CD8-positive, alpha-beta memory T cell (primary cell): ENCODE results near the gene EEA1. TPM values are rescaled to one million over a fixed set of nuclear protein-coding genes. Genes with fewer than 3 reads are reported as not detected.
A peak's percentile ranks its signal among the peaks of the same experiment; 100 is the strongest.
"Not testable (repeated sequence)": the region's sequence is repeated elsewhere in the genome, so short reads cannot be mapped to it uniquely, and the experiment has no call there.

Experiments
- CTCF ChIA-PET: fragments of 350-600 bp; sonication (Branson Sonifier 250); formaldehyde crosslinking; loops from one replicate; lab custom pipeline; 2021; ENCODE audit warnings: antibody characterized with exemption; lab: Charles Lee
- POLR2A ChIA-PET: fragments of 350-600 bp; sonication (Branson Sonifier 250); formaldehyde crosslinking; loops from one replicate; lab custom pipeline; 2021; ENCODE audit warnings: antibody characterized with exemption; lab: Charles Lee
- DNase-seq, 5 donors: peaks; one replicate each; pipeline versions ENCODE4 v3.0.0 to v3.0.0-alpha.2; 2020 to 2022; ENCODE audit warnings: mixed read lengths in 1 of 5
- H3K27ac ChIP-seq: one replicate; pipeline ENCODE4 v1.7.0; 2013; ENCODE audit warnings: low read depth, mild to moderate bottlenecking, low read length, moderate library complexity
- H3K27me3 ChIP-seq: 2 replicates; pipeline ENCODE4 v1.7.0; 2013; ENCODE audit warnings: low read length, mild to moderate bottlenecking; ENCODE audit not compliant: insufficient read depth, poor library complexity, severe bottlenecking
- H3K36me3 ChIP-seq: 2 replicates; pipeline ENCODE4 v1.7.0; 2013; ENCODE audit warnings: mild to moderate bottlenecking, low read length, moderate library complexity; ENCODE audit not compliant: insufficient read depth
- H3K4me1 ChIP-seq: 2 replicates; pipeline ENCODE4 v1.7.0; 2013; ENCODE audit warnings: mild to moderate bottlenecking, low read length, moderate library complexity; ENCODE audit not compliant: insufficient read depth
- H3K4me3 ChIP-seq: 2 replicates; pipeline ENCODE4 v1.7.0; 2013; ENCODE audit warnings: mild to moderate bottlenecking, low read length
- H3K9me3 ChIP-seq: 2 replicates; pipeline ENCODE4 v1.7.0; 2013; ENCODE audit warnings: mild to moderate bottlenecking, low read length
- H3K27ac Mint-ChIP-seq, 8 donors: one replicate each; pipeline ENCODE4 v1.8.0; 2020 to 2021; ENCODE audit warnings: mixed read lengths in 8 of 8, mild to moderate bottlenecking in 6 of 8, inconsistent platforms in 3 of 8, moderate library complexity in 3 of 8
- H3K27me3 Mint-ChIP-seq, 2 donors: one replicate each; pipeline ENCODE4 v1.8.0; 2020 to 2021; ENCODE audit warnings: mixed read lengths in 2 of 2, mild to moderate bottlenecking in 1 of 2, moderate library complexity in 1 of 2
- H3K36me3 Mint-ChIP-seq, 3 donors: one replicate each; pipeline ENCODE4 v1.8.0; 2020 to 2021; ENCODE audit warnings: mixed read lengths in 3 of 3, inconsistent platforms in 1 of 3, mild to moderate bottlenecking in 1 of 3
- H3K4me1 Mint-ChIP-seq, 3 donors: one replicate each; pipeline ENCODE4 v1.8.0; 2020 to 2021; ENCODE audit warnings: mixed read lengths in 3 of 3, inconsistent platforms in 1 of 3, mild to moderate bottlenecking in 1 of 3
- H3K4me3 Mint-ChIP-seq, 7 donors: one replicate each; pipeline ENCODE4 v1.8.0; 2020 to 2021; ENCODE audit warnings: mixed read lengths in 7 of 7, mild to moderate bottlenecking in 6 of 7, moderate library complexity in 4 of 7, inconsistent platforms in 2 of 7
- H3K9me3 Mint-ChIP-seq, 5 donors: one replicate each; pipeline ENCODE4 v1.8.0; 2020 to 2022; ENCODE audit warnings: mixed read lengths in 5 of 5, mild to moderate bottlenecking in 3 of 5, moderate library complexity in 2 of 5, inconsistent platforms in 1 of 5
- polyA plus RNA-seq: library from polyadenylated mRNA; unstranded; fragments of 300-500 nt; fragmentation: Illumina TruSeq; gene quantifications from one replicate; pipeline ENCODE4 v1.2.3, GENCODE V29; 2021
- total RNA-seq, 2 experiments: library from RNA; stranded (reverse); gene quantifications; one replicate each; pipeline ENCODE4 v1.2.3, GENCODE V29; 2021

The EEA1 gene
- total and polyA plus RNA-seq, 3 experiments from 2014 or later, result 9.3 to 23.6 (median 21.5) TPM

DNA sequence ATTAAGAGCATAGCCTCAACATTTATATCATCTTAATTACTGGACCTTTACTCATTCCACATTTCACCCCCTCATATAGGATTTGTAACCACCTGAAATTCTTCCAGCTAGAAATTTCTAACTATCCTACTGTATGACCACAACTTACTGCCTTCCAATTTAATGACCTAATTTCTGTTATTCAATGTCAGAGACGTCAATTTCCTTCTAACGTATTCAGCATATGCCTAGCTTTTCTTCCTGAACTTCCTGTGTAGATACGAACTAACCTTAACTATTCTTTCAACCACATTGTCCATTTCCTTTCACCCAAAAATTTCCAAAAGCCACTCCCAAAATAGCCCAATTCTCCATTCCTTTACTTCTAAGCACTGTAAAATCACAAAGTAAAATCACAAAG is 108.0 kb downstream of the EEA1 start:
- H3K27me3 Mint-ChIP-seq, result no peaks in the 10 kb centered on the region
- Histone ChIP-seq H3K9me3 (no peaks in the 10 kb centered on the region), H3K36me3 (no peaks in the 10 kb centered on the region), H3K27ac (no peak overlapping the region), H3K4me1 (no peaks in the 10 kb centered on the region), H3K27me3 (no peaks in the 10 kb centered on the region), H3K4me3 (no peak overlapping the region)
- H3K9me3 Mint-ChIP-seq, result no peaks in the 10 kb centered on the region
- peaks cover 0 to 4% (median 0%) of the 10 kb centered on the region in 3 donors for H3K4me1 Mint-ChIP-seq
- H3K27ac Mint-ChIP-seq, result no peak overlapping the region
- CTCF ChIA-PET, result interaction anchor here (0.8 kb wide), 1 partner anchor 23 kb away, joined by 3 read pairs; no protein-coding TSS in a partner anchor
- peaks cover 0 to 18% (median 11%) of the 10 kb centered on the region in 3 donors for H3K36me3 Mint-ChIP-seq
- no peak overlapping the region for H3K4me3 Mint-ChIP-seq
- POLR2A ChIA-PET, result no interaction called here
- DNase-seq, result no peak

DNA sequence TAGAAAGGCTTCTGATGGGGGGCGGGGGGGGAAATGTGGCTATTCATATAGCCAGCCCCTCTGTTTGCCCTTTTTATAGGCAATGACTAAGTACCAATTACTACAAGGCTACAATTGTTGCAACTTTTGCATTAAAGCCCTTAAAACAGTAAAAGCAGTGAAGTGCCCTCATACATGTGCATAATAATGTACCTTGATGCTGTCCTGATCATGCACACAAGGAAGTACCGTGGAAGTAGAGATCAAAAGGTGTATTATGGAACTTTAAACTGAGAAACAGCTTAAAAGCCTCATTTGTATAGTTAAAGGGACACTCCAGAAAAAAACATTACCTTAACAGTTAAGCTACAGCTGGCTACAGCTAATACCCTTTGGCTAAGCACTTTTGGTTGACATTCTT is 114.5 kb downstream of the EEA1 start:
- Histone ChIP-seq H3K9me3 (no peaks in the 10 kb centered on the region), H3K27ac (no peak overlapping the region), H3K27me3 (no peaks in the 10 kb centered on the region), H3K4me3 (no peak overlapping the region), H3K36me3 (no peaks in the 10 kb centered on the region), H3K4me1 (no peaks in the 10 kb centered on the region)
- H3K27me3 Mint-ChIP-seq, result no peaks in the 10 kb centered on the region
- ChIA-PET POLR2A (no interaction called here), CTCF (no interaction called here)
- H3K4me1 Mint-ChIP-seq, result peaks cover 0 to 4% (median 0%) of the 10 kb centered on the region in 3 donors
- H3K36me3 Mint-ChIP-seq, result peaks cover 0 to 46% (median 21%) of the 10 kb centered on the region in 3 donors
- H3K9me3 Mint-ChIP-seq, result no peaks in the 10 kb centered on the region
- no peak overlapping the region for H3K4me3 Mint-ChIP-seq
- no peak for DNase-seq
- no peak overlapping the region for H3K27ac Mint-ChIP-seq

DNA sequence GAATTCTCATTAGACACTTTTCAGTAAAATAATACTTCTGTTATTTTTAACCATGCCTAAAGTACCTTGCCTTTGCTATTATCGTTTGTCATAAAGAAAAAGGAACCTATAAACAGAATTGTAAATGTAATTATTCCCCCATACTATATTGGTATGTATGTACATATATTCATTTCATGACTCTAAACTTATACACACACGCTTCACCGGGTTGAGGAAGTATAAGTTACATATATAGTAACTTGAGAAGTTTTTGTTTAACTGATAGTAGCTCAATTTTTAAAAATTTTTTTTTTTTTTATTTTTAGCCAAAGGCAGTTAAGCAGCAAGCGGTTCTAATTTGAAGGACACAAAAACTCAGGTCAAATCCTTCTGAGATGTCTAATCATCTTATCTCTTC is 118.7 kb downstream of the EEA1 start:
- no peak overlapping the region for H3K27ac ChIP-seq
- H3K27me3 ChIP-seq, result no peaks in the 10 kb centered on the region
- no peaks in the 10 kb centered on the region for H3K4me1 ChIP-seq
- no peak overlapping the region for H3K4me3 Mint-ChIP-seq
- peaks cover 0 to 3% (median 0%) of the 10 kb centered on the region in 5 donors for H3K9me3 Mint-ChIP-seq
- no peak overlapping the region for H3K27ac Mint-ChIP-seq
- ChIA-PET CTCF (no interaction called here), POLR2A (no interaction called here)
- H3K4me3 ChIP-seq, result no peak overlapping the region
- H3K27me3 Mint-ChIP-seq, result no peaks in the 10 kb centered on the region
- no peak for DNase-seq
- H3K36me3 ChIP-seq, result no peaks in the 10 kb centered on the region
- H3K36me3 Mint-ChIP-seq, result peaks cover 22 to 57% (median 28%) of the 10 kb centered on the region in 3 donors
- H3K9me3 ChIP-seq, result no peaks in the 10 kb centered on the region
- H3K4me1 Mint-ChIP-seq, result no peaks in the 10 kb centered on the region

DNA sequence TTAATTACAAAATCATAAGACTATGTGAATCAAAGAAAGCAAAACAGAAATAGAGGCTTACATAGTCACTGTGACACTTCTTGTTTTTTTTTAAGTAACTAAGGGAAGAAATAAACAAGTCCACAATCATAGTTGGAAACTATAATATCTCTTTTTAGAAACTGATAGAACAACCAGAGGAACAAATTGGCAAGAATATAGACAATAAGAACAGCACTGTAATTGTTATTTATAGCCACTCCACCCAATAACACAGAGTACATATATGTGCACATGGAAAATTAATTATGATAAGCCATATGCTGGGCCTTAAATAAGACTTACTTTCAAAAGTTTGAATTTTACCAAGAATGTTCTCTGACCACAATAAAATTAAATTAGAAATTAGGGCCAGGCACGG is 125.2 kb downstream of the EEA1 start:
- Mint-ChIP-seq H3K4me3 (no peak overlapping the region), H3K36me3 (peaks cover 26 to 58% (median 37%) of the 10 kb centered on the region in 3 donors), H3K9me3 (peaks cover 0 to 3% (median 0%) of the 10 kb centered on the region in 5 donors), H3K27ac (no peak overlapping the region), H3K27me3 (no peaks in the 10 kb centered on the region), H3K4me1 (no peaks in the 10 kb centered on the region)
- Histone ChIP-seq H3K4me3 (no peak overlapping the region), H3K27me3 (no peaks in the 10 kb centered on the region), H3K27ac (no peak overlapping the region), H3K9me3 (no peaks in the 10 kb centered on the region), H3K4me1 (no peaks in the 10 kb centered on the region), H3K36me3 (no peaks in the 10 kb centered on the region)
- ChIA-PET CTCF (no interaction called here), POLR2A (no interaction called here)
- DNase-seq, result no peak

DNA sequence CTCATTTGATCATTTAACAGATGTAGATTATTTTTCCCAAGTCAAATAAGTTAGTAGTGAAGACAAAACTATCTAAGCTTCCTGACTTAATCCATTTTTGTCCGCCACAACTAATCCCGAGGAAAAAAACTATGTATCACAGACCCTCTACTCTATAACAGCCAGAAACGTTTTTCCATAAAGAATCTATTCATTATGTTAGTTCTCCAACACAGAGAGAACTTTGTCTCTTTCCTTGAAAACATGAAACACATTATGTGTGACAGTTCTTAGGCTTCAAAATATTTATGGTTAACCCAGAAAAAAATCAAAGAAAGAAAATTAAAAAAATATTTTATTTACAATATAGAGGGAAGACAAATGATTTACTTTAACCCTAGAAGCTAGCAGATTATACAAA is 126.2 kb downstream of the EEA1 start:
- no peaks in the 10 kb centered on the region for H3K4me1 ChIP-seq
- DNase-seq, result no peak
- H3K4me3 Mint-ChIP-seq, result no peak overlapping the region
- H3K36me3 ChIP-seq, result no peaks in the 10 kb centered on the region
- peaks cover 0 to 3% (median 0%) of the 10 kb centered on the region in 5 donors for H3K9me3 Mint-ChIP-seq
- POLR2A ChIA-PET, result no interaction called here
- H3K27me3 ChIP-seq, result no peaks in the 10 kb centered on the region
- H3K9me3 ChIP-seq, result no peaks in the 10 kb centered on the region
- no peaks in the 10 kb centered on the region for H3K27me3 Mint-ChIP-seq
- no peak overlapping the region for H3K27ac Mint-ChIP-seq
- CTCF ChIA-PET, result no interaction called here
- H3K4me3 ChIP-seq, result no peak overlapping the region
- no peaks in the 10 kb centered on the region for H3K4me1 Mint-ChIP-seq
- H3K36me3 Mint-ChIP-seq, result peaks cover 26 to 56% (median 36%) of the 10 kb centered on the region in 3 donors
- H3K27ac ChIP-seq, result no peak overlapping the region

DNA sequence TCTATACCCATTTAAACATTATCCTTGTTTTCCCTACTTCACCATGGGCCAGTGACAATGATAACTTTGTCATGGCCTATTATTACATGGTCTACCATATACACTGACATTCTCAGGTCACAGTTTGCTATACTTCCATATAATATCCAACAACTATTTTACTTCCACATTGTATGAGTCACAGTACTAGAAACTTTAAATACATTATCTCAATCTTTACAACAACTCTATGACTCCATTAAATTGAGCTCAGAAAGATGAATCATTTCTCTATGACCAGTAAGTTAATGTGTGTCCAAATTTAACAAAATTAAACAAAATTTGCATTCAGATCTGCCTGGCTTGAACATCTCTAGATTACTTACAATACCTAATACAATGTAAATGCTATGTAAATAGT is 132.4 kb downstream of the EEA1 start:
- Histone ChIP-seq H3K36me3 (no peaks in the 10 kb centered on the region), H3K27me3 (no peaks in the 10 kb centered on the region), H3K4me1 (no peaks in the 10 kb centered on the region), H3K4me3 (no peak overlapping the region), H3K27ac (no peak overlapping the region), H3K9me3 (no peaks in the 10 kb centered on the region)
- no peak overlapping the region for H3K4me3 Mint-ChIP-seq
- no peak for DNase-seq
- no peak overlapping the region for H3K27ac Mint-ChIP-seq
- peaks cover 37 to 66% (median 38%) of the 10 kb centered on the region in 3 donors for H3K36me3 Mint-ChIP-seq
- no peaks in the 10 kb centered on the region for H3K27me3 Mint-ChIP-seq
- POLR2A ChIA-PET, result no interaction called here
- H3K4me1 Mint-ChIP-seq, result peaks cover 0 to 6% (median 4%) of the 10 kb centered on the region in 3 donors
- peaks cover 4 to 14% (median 10%) of the 10 kb centered on the region in 5 donors for H3K9me3 Mint-ChIP-seq
- CTCF ChIA-PET, result interaction anchor here (1.0 to 2.0 kb wide), 3 partner anchors 9 to 13 kb away, joined by 3 to 6 read pairs (median 4); no protein-coding TSS in a partner anchor

DNA sequence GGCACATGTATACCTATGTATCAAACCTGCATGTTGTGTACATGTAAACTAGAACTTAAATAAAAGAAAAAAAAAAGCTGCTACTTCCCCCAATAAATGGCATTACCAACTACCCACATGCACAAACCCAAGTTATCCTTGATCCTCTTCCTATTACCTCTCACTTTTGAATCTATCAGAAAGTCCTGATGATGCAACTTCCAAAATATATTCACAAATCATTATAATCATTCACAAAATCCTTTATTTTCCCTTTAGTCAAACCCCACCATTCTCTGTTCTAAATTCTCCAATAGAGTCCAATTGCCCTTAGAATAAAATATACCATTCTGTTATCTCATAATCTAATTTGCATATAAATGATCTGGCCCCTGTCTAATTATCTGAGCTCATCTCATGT is 134.3 kb downstream of the EEA1 start:
- no peaks in the 10 kb centered on the region for H3K4me1 ChIP-seq
- no peak for DNase-seq
- no peaks in the 10 kb centered on the region for H3K27me3 Mint-ChIP-seq
- peak overlapping the region in 1 of 8 donors; percentile 1 for H3K27ac Mint-ChIP-seq
- H3K4me1 Mint-ChIP-seq, result peaks cover 6 to 11% (median 6%) of the 10 kb centered on the region in 3 donors
- ChIA-PET POLR2A (no interaction called here), CTCF (interaction anchor here (2.0 kb wide), 1 partner anchor 11 kb away, joined by 6 read pairs; no protein-coding TSS in a partner anchor)
- H3K27ac ChIP-seq, result no peak overlapping the region
- peaks cover 5 to 21% (median 16%) of the 10 kb centered on the region in 5 donors for H3K9me3 Mint-ChIP-seq
- H3K27me3 ChIP-seq, result no peaks in the 10 kb centered on the region
- peaks cover 37 to 69% (median 52%) of the 10 kb centered on the region in 3 donors for H3K36me3 Mint-ChIP-seq
- no peaks in the 10 kb centered on the region for H3K36me3 ChIP-seq
- no peaks in the 10 kb centered on the region for H3K9me3 ChIP-seq
- H3K4me3 Mint-ChIP-seq, result no peak overlapping the region
- H3K4me3 ChIP-seq, result no peak overlapping the region

DNA sequence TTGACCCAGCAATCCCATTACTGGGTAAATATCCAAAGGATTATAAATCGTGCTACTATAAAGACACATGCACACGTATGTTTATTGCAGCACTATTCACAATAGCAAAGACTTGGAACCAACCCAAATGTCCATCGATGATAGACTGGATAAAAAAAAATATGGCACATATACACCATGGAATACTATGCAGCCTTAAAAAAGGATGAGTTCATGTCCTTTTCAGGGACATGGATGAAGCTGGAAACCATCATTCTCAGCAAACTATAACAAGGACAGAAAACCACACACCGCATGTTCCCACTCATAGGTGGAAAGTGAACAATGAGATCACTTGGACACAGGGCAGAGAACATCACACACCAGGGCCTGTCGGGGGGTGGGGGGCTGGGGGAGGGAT is 134.7 kb downstream of the EEA1 start:
- Mint-ChIP-seq H3K36me3 (peaks cover 39 to 73% (median 52%) of the 10 kb centered on the region in 3 donors), H3K4me1 (peaks cover 8 to 11% (median 11%) of the 10 kb centered on the region in 3 donors), H3K9me3 (peaks cover 5 to 21% (median 16%) of the 10 kb centered on the region in 5 donors)
- H3K9me3 ChIP-seq, H3K27ac ChIP-seq, CTCF ChIA-PET, H3K27me3 Mint-ChIP-seq, H3K27ac Mint-ChIP-seq, H3K36me3 ChIP-seq, DNase-seq, H3K27me3 ChIP-seq, H3K4me3 Mint-ChIP-seq, POLR2A ChIA-PET, H3K4me3 ChIP-seq, H3K4me1 ChIP-seq: not testable (repeated sequence)
